ENCODE data around the gene PIGA. TPM values are rescaled to one million over a fixed set of nuclear protein-coding genes. Genes with fewer than 3 reads are reported as not detected.

PIGA gene
- total and polyA plus RNA-seq, 10 of the 15 experiments (the other 5 are each of a cell fraction or from before 2014, with no cell fraction given), result 4.9 to 24.1 (median 11.0) TPM

GRCh38 chrX:15340867-15341266 lies 5.5 kb upstream of the PIGA start:
- Histone ChIP-seq H3K27me3 (replicated peaks in 1 of 2; ENCODE audit: control insufficient read depth in 2 of 2, insufficient read depth in 2 of 2, low read length in 1 of 2) (no peaks in the 10 kb centered on the region), H2AFZ (ENCODE audit: control insufficient read depth, low read depth, low read length) (no peak overlapping the region), H3K79me2 (ENCODE audit: control insufficient read depth, insufficient read depth, low read length) (no peaks in the 10 kb centered on the region), H3K9ac (ENCODE audit: control insufficient read depth, insufficient read depth, low read length) (no peak overlapping the region), H3K4me1 (ENCODE audit: control insufficient read depth, insufficient read depth, low read length) (no peaks in the 10 kb centered on the region), H3K27ac (ENCODE audit: control insufficient read depth, insufficient read depth) (no peak overlapping the region), H3K36me3 (ENCODE audit: control insufficient read depth in 2 of 2, insufficient read depth in 2 of 2, low read length in 1 of 2) (no peaks in the 10 kb centered on the region), H4K20me1 (ENCODE audit: control insufficient read depth, insufficient read depth) (no peaks in the 10 kb centered on the region), H3K9me3 (replicated peaks; ENCODE audit: control insufficient read depth, insufficient read depth, low read length) (no peaks in the 10 kb centered on the region), H3K4me3 (no peak overlapping the region), H3K4me2 (ENCODE audit: control insufficient read depth, insufficient read depth) (no peak overlapping the region)
- RAD21 ChIA-PET (ENCODE audit: unreplicated experiment), result no interaction called here
- TF ChIP-seq ATF7 (IDR thresholded peaks at IDR 0.05; ENCODE audit: low read depth) (no peak), KAT2A (conservative IDR thresholded peaks at IDR 0.05; ENCODE audit: control insufficient read depth, low read depth, low read length) (no peak), SUPT20H (IDR thresholded peaks at IDR 0.05; ENCODE audit: borderline replicate concordance, control insufficient read depth, low read depth, low read length) (no peak), LARP7 (IDR thresholded peaks at IDR 0.05) (no peak), SIX5 (IDR thresholded peaks at IDR 0.05; ENCODE audit: low read depth, low read length, severe bottlenecking) (no peak), BACH1 (IDR thresholded peaks at IDR 0.05; ENCODE audit: borderline replicate concordance) (no peak), ZNF274 (IDR thresholded peaks at IDR 0.05; ENCODE audit: insufficient read depth, insufficient read length) (no peak), CHD2 (IDR thresholded peaks at IDR 0.05; ENCODE audit: borderline replicate concordance, low read depth, low read length) (no peak), E2F8 (IDR thresholded peaks at IDR 0.05; ENCODE audit: low read depth, partially characterized antibody) (no peak), RELA (IDR thresholded peaks at IDR 0.05; ENCODE audit: borderline replicate concordance, partially characterized antibody) (no peak), IRF3 (IDR thresholded peaks at IDR 0.05) (no peak), PAX8 (IDR thresholded peaks at IDR 0.05) (no peak), MXI1 (IDR thresholded peaks at IDR 0.05; ENCODE audit: low read depth, low read length) (no peak), BMI1 (IDR thresholded peaks at IDR 0.05; ENCODE audit: borderline replicate concordance) (no peak)
- POLR2A ChIA-PET, result no interaction called here
- SMC1A ChIA-PET (ENCODE audit: uncharacterized antibody, unreplicated experiment), result no interaction called here
- WGBS (ENCODE audit: insufficient coverage, insufficient replicate concordance, low lambda C conversion rate, missing lambda C conversion rate), result 89% methylated on average over 2 of the region's 2 CpGs
- intact Hi-C loops (cut with micrococcal nuclease; ENCODE audit: unreplicated experiment) (loop anchor here (10.0 kb wide), 1 partner anchor 314 kb away; no protein-coding TSS in a partner anchor), in situ Hi-C loops (cut with MboI) (no loop called here)
- no peak for ATAC-seq
- CTCF ChIA-PET, result no interaction called here
- FAIRE-seq, result no peak
- no TSS peak for BruUV-seq (replicated peaks)
- no peak for DNase-seq (ENCODE audit: low read depth, low spot score)

Data from GM12878 (cell line).